Upper lobe of left lung (tissue), 4 donors: ENCODE results near the gene DMAC2.

Experiments used
- EP300 ChIP-seq, 4 donors: sonication (generic); formaldehyde crosslinking; IDR thresholded peaks; one replicate each; pipeline ENCODE4 v1.5.1; 2017; ENCODE audit warnings: antibody characterized with exemption in 4 of 4, control low read depth in 2 of 4
- POLR2A ChIP-seq, 4 donors: fragments of 450-650 bp; IDR thresholded peaks; one replicate each; pipeline ENCODE4 v1.5.1; 2016 to 2017; ENCODE audit warnings: antibody characterized with exemption in 4 of 4, mild to moderate bottlenecking in 2 of 4
- TF ChIP-seq, protein P1 (sequence below), 6 experiments: fragments of 450-650 bp in 4 of 6; fragments of 200-600 bp in 2 of 6; sonication (generic) in 2 of 6; IDR thresholded peaks; one replicate each; pipeline ENCODE4 v1.5.1; 2016 to 2019; ENCODE audit warnings: antibody characterized with exemption in 6 of 6

DNA sequence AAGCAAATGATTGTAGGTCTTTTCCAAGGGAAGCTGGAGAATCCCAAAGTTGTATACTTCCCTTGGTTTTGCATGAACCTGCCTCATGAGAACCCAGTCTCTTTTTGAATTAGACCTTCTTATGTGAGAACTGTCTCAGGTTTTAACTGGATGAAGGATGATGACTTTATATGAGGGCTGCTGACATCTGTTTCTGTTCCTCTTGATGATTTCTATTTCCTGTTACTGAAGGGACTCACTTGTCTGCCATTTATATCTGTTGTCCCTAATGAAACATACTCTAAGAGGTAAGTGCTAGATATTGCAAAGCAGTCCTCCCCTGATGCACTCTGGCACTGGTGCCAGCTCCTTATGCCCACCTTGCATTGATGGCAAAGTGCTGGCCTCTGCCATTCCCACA, 36.9 kb upstream of the DMAC2 start:
- TF ChIP-seq, protein P1, sequence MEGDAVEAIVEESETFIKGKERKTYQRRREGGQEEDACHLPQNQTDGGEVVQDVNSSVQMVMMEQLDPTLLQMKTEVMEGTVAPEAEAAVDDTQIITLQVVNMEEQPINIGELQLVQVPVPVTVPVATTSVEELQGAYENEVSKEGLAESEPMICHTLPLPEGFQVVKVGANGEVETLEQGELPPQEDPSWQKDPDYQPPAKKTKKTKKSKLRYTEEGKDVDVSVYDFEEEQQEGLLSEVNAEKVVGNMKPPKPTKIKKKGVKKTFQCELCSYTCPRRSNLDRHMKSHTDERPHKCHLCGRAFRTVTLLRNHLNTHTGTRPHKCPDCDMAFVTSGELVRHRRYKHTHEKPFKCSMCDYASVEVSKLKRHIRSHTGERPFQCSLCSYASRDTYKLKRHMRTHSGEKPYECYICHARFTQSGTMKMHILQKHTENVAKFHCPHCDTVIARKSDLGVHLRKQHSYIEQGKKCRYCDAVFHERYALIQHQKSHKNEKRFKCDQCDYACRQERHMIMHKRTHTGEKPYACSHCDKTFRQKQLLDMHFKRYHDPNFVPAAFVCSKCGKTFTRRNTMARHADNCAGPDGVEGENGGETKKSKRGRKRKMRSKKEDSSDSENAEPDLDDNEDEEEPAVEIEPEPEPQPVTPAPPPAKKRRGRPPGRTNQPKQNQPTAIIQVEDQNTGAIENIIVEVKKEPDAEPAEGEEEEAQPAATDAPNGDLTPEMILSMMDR (IDR thresholded peaks at IDR 0.05) = no peak
- TF ChIP-seq POLR2A (IDR thresholded peaks at IDR 0.05) (no peak), EP300 (IDR thresholded peaks at IDR 0.05) (no peak)
